ENCODE results near the gene RIT1.

The RIT1 gene

GRCh38 chr1:155911156-155912055, at the start of gene RIT1:
TSS of gene RIT1 (minus strand) at chr1:155911349. CDS start at chr1:155910761, 588 bp downstream.
- DNase-seq: peak; percentile 67

GRCh38 chr1:155960081-155960745, 49.1 kb upstream of the RIT1 start:
- no peak for DNase-seq

GRCh38 chr1:155957411-155957915, 46.3 kb upstream of the RIT1 start:
- DNase-seq: no peak

GRCh38 chr1:155954645-155955044, 43.5 kb upstream of the RIT1 start:
- DNase-seq: no peak

- DNase-seq: no peak
Measured at GRCh38 chr1:155952505-155952890, 41.3 kb upstream of the RIT1 start.

- no peak for DNase-seq
Measured at GRCh38 chr1:155951753-155952504, 40.8 kb upstream of the RIT1 start.

GRCh38 chr1:155950829-155951228, 39.7 kb upstream of the RIT1 start:
- DNase-seq: no peak

- no peak for DNase-seq
Measured at GRCh38 chr1:155947741-155948140, 36.6 kb upstream of the RIT1 start.

GRCh38 chr1:155947292-155947691, 36.1 kb upstream of the RIT1 start:
- DNase-seq: no peak

- no peak for DNase-seq
Measured at GRCh38 chr1:155946633-155947219, 35.6 kb upstream of the RIT1 start.

GRCh38 chr1:155944444-155944799, 33.3 kb upstream of the RIT1 start:
- DNase-seq: no peak

- no peak for DNase-seq
Measured at GRCh38 chr1:155942578-155943141, 31.5 kb upstream of the RIT1 start.

- DNase-seq: no peak
Measured at GRCh38 chr1:155941845-155942531, 30.8 kb upstream of the RIT1 start.

- no peak for DNase-seq
Measured at GRCh38 chr1:155940993-155941844, 30.1 kb upstream of the RIT1 start, which contains the start of gene RXFP4. TSS of gene RXFP4 (plus strand) at chr1:155941638. CDS start at chr1:155941710, 72 bp downstream.

- no peak for DNase-seq
Measured at GRCh38 chr1:155940482-155940992, 29.4 kb upstream of the RIT1 start.

GRCh38 chr1:155938220-155938627, 27.1 kb upstream of the RIT1 start:
- no peak for DNase-seq

GRCh38 chr1:155934936-155935590, 23.9 kb upstream of the RIT1 start:
- DNase-seq: no peak

- DNase-seq: peak; percentile 87
Measured at GRCh38 chr1:155934097-155934935, 23.2 kb upstream of the RIT1 start, which contains the start of gene KHDC4. TSS of gene KHDC4 (minus strand) at chr1:155934413. CDS start at chr1:155934373, 40 bp downstream.

- DNase-seq: no peak
Measured at GRCh38 chr1:155933591-155934096, 22.5 kb upstream of the RIT1 start.
